Left hindlimb (tissue), 1 donor: ENCODE data around the gene HDAC5.
"Not testable (repeated sequence)": the region's sequence is repeated elsewhere in the genome, so short reads cannot be mapped to it uniquely, and the experiment has no call there.

ENCODE experiments used
- DNase-seq: peaks from one replicate; pipeline ENCODE4 v3.0.0-alpha.2; 2018

The HDAC5 gene

GRCh38 chr17:44066204-44066930 is 57.1 kb downstream of the HDAC5 start, which contains the start of gene LSM12:
Gene LSM12, minus strand, starts transcription at chr17:44066671. Its CDS starts 84 bp downstream, at chr17:44066587.
- peak; percentile 93 for DNase-seq

- DNase-seq = no peak
Observed at GRCh38 chr17:44065668-44066203, 57.7 kb downstream of the HDAC5 start.

- no peak for DNase-seq
Observed at GRCh38 chr17:44063704-44064639, 59.5 kb downstream of the HDAC5 start.

GRCh38 chr17:44062871-44063270 is 60.6 kb downstream of the HDAC5 start:
- no peak for DNase-seq

GRCh38 chr17:44061446-44061845 is 62.0 kb downstream of the HDAC5 start:
- no peak for DNase-seq

GRCh38 chr17:44059101-44059892 is 64.1 kb downstream of the HDAC5 start:
- DNase-seq = no peak

GRCh38 chr17:44053125-44053872 is 70.1 kb downstream of the HDAC5 start:
- no peak for DNase-seq

- peak; percentile 53 for DNase-seq
Observed at GRCh38 chr17:44049294-44050060, 74.0 kb downstream of the HDAC5 start.

- not testable (repeated sequence) for DNase-seq
Observed at GRCh38 chr17:44046893-44047292, 76.5 kb downstream of the HDAC5 start.

- no peak for DNase-seq
Observed at GRCh38 chr17:44045486-44045885, 78.0 kb downstream of the HDAC5 start.

GRCh38 chr17:44044071-44044470 is 79.4 kb downstream of the HDAC5 start:
- no peak for DNase-seq

- no peak for DNase-seq
Observed at GRCh38 chr17:44043272-44043696, 80.2 kb downstream of the HDAC5 start.

GRCh38 chr17:44039829-44040635 is 83.4 kb downstream of the HDAC5 start:
- DNase-seq = no peak

- no peak for DNase-seq
Observed at GRCh38 chr17:44038604-44039011, 84.8 kb downstream of the HDAC5 start.

- no peak for DNase-seq
Observed at GRCh38 chr17:44037471-44037870, 86.0 kb downstream of the HDAC5 start.

GRCh38 chr17:44034688-44035087 is 88.8 kb downstream of the HDAC5 start:
- not testable (repeated sequence) for DNase-seq

GRCh38 chr17:44033861-44034408 is 89.5 kb downstream of the HDAC5 start:
- DNase-seq = no peak

GRCh38 chr17:44030482-44030881 is 93.0 kb downstream of the HDAC5 start:
- no peak for DNase-seq

- no peak for DNase-seq
Observed at GRCh38 chr17:44029736-44030135, 93.7 kb downstream of the HDAC5 start.
